ENCODE data around the gene NRL.

DNA sequence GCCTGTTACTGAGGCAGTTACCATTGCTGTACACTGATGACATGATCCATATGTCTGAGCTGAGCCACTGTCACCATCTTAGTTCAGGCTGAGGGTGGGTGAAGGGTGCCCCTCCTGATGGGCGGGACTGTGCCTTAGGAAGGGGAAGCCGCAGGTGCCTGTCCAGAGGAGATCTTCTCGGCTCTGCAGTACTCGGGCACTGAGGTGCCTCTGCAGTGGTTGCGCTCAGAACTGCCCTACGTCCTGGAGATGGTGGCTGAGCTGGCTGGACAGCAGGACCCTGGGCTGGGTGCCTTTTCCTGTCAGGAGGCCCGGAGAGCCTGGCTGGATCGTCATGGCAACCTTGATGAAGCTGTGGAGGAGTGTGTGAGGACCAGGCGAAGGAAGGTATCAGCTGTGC is 36.2 kb upstream of the NRL start:
- TF ChIP-seq, protein P1, sequence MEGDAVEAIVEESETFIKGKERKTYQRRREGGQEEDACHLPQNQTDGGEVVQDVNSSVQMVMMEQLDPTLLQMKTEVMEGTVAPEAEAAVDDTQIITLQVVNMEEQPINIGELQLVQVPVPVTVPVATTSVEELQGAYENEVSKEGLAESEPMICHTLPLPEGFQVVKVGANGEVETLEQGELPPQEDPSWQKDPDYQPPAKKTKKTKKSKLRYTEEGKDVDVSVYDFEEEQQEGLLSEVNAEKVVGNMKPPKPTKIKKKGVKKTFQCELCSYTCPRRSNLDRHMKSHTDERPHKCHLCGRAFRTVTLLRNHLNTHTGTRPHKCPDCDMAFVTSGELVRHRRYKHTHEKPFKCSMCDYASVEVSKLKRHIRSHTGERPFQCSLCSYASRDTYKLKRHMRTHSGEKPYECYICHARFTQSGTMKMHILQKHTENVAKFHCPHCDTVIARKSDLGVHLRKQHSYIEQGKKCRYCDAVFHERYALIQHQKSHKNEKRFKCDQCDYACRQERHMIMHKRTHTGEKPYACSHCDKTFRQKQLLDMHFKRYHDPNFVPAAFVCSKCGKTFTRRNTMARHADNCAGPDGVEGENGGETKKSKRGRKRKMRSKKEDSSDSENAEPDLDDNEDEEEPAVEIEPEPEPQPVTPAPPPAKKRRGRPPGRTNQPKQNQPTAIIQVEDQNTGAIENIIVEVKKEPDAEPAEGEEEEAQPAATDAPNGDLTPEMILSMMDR (IDR thresholded peaks at IDR 0.05): no peak
- TF ChIP-seq EZH2phosphoT487 (IDR thresholded peaks at IDR 0.05) (no peak), EZH2 (IDR thresholded peaks at IDR 0.05) (no peak)
